Mesothelial cell of epicardium (in vitro differentiated cells): ENCODE data around the gene HELB. TPM values are rescaled to one million over a fixed set of nuclear protein-coding genes. Genes with fewer than 3 reads are reported as not detected.
"Not testable (repeated sequence)": the region's sequence is repeated elsewhere in the genome, so short reads cannot be mapped to it uniquely, and the experiment has no call there.

ENCODE experiments used
- DNase-seq, 2 experiments: peaks; one replicate each; pipeline ENCODE4 v3.0.0; 2021; ENCODE audit warnings: low spot score in 2 of 2; ENCODE audit not compliant: unreplicated experiment in 2 of 2
- H3K27ac Mint-ChIP-seq: 2 replicates; pipeline ENCODE4 v1.8.0; 2021; ENCODE audit warnings: mixed read lengths
- H3K27me3 Mint-ChIP-seq: 2 replicates; pipeline ENCODE4 v1.8.0; 2021; ENCODE audit warnings: low read depth, mixed read lengths
- H3K36me3 Mint-ChIP-seq: 2 replicates; pipeline ENCODE4 v1.8.0; 2021; ENCODE audit warnings: mixed read lengths
- H3K4me1 Mint-ChIP-seq: 2 replicates; pipeline ENCODE4 v1.8.0; 2021; ENCODE audit warnings: mixed read lengths
- H3K4me3 Mint-ChIP-seq: 2 replicates; pipeline ENCODE4 v1.8.0; 2021; ENCODE audit warnings: mild to moderate bottlenecking, moderate library complexity, mixed read lengths
- H3K9me3 Mint-ChIP-seq: 2 replicates; pipeline ENCODE4 v1.8.0; 2021; ENCODE audit warnings: mixed read lengths
- total RNA-seq: library from RNA; stranded (reverse); gene quantifications from 3 replicates; pipeline ENCODE4 v1.2.1, GENCODE V29; 2021
- TF ChIP-seq, protein P1 (sequence below): fragments of 200-600 bp; sonication (generic); IDR thresholded peaks from one replicate; pipeline ENCODE4 v1.5.0; 2021; ENCODE audit warnings: antibody characterized with exemption; ENCODE audit not compliant: unreplicated experiment

Gene HELB
- total RNA-seq, 1 donor from 2014 or later = 12.3 TPM

DNA sequence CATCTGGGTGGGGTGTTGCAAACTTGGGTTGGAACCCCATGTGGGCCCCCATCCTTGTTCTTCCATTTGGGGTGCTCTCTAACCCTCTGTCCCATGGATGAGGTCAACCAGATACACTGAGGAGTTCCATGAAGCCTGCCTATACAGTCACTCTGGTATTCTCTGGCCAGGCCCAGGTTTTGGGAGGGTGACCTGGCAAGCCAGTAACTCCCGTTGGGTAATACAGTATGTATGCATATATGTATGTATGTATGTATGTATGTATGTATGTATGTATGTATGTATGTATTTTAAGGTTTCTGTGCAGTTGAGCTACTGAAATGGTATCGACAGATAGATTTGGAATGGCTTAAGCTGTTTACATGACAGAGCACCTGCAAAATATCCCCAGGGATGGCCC is 12.8 kb upstream of the HELB start:
- TF ChIP-seq, protein P1, sequence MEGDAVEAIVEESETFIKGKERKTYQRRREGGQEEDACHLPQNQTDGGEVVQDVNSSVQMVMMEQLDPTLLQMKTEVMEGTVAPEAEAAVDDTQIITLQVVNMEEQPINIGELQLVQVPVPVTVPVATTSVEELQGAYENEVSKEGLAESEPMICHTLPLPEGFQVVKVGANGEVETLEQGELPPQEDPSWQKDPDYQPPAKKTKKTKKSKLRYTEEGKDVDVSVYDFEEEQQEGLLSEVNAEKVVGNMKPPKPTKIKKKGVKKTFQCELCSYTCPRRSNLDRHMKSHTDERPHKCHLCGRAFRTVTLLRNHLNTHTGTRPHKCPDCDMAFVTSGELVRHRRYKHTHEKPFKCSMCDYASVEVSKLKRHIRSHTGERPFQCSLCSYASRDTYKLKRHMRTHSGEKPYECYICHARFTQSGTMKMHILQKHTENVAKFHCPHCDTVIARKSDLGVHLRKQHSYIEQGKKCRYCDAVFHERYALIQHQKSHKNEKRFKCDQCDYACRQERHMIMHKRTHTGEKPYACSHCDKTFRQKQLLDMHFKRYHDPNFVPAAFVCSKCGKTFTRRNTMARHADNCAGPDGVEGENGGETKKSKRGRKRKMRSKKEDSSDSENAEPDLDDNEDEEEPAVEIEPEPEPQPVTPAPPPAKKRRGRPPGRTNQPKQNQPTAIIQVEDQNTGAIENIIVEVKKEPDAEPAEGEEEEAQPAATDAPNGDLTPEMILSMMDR = no peak
- H3K4me3 Mint-ChIP-seq = no peak overlapping the region
- H3K9me3 Mint-ChIP-seq = peaks cover 3% of the 10 kb centered on the region
- peaks cover 8% of the 10 kb centered on the region for H3K27me3 Mint-ChIP-seq
- no peak overlapping the region for H3K27ac Mint-ChIP-seq
- peaks cover 2% of the 10 kb centered on the region for H3K4me1 Mint-ChIP-seq
- no peaks in the 10 kb centered on the region for H3K36me3 Mint-ChIP-seq
- DNase-seq = no peak

DNA sequence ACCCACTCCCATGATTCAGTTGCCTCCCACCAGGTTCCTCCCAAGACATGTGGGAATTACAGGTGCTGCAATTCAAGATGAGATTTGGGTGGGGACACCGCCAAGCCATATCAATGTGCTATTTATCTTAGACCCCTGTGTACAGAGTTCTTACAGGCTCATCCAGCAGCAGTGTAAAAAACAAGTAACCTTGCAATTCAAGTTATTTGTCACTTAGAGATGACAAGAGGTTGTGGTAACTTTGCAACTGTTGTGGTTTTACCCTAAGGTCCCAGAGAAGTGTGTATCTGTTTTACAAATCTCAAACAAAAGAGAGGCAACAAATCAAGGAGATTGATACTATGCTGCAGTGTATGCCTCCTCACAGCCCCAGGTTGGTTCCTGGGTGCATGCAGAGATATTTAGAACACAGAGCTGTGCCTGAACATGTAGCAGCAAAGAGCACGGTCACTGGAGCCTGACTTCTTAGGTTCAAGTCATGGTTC is 11.5 kb upstream of the HELB start:
- no peak for DNase-seq
- Mint-ChIP-seq H3K27me3 (peaks cover 8% of the 10 kb centered on the region), H3K9me3 (peaks cover 3% of the 10 kb centered on the region), H3K27ac (no peak overlapping the region), H3K4me1 (peaks cover 2% of the 10 kb centered on the region), H3K4me3 (no peak overlapping the region), H3K36me3 (no peaks in the 10 kb centered on the region)
- TF ChIP-seq, protein P1 = no peak

DNA sequence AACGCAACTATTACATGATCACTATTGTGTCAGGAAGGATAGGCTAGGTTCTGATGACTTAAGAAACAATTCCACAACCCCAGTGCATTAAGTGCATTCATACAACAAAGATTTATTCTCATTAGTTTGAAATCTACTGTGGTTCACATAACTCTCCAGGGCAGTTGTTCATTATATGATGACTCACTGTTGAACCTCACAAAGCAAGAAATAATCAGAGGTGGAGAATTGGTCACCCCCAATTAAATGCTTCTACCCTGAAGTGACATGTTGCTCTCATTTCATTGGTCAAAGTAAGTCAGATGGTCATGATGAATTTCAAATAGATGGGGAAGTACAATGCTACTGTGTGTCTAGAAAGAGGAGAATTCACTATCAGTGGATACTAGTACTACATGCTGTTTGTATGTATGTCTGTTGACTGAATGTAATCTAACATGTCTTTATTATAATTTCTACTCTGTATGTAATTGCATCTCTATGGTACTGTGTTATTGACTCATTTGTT is 6.1 kb upstream of the HELB start:
- H3K36me3 Mint-ChIP-seq = no peaks in the 10 kb centered on the region

DNA sequence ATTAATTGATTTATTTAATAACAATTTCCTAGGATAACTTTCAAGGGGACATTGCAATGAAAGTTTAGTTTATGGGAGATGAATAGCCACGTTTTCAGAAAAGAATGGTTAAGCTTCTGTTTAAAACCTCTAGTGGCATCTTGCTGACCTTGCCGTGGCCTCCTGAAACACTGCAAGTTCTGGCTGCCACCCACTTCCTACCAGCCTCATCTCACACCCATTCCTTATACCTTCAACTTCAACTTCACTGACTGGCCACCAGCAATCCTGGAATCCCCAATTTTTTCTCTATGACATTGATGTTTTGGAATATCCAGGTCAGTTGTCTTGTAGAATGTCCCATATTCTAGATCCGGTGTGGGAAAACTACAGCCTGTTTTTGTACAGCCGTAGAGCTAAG is 5.2 kb upstream of the HELB start:
- H3K9me3 Mint-ChIP-seq = peaks cover 3% of the 10 kb centered on the region
- no peak overlapping the region for H3K27ac Mint-ChIP-seq
- no peaks in the 10 kb centered on the region for H3K4me1 Mint-ChIP-seq
- DNase-seq = no peak
- TF ChIP-seq, protein P1 = no peak
- H3K36me3 Mint-ChIP-seq = no peaks in the 10 kb centered on the region
- H3K27me3 Mint-ChIP-seq = peaks cover 44% of the 10 kb centered on the region
- no peak overlapping the region for H3K4me3 Mint-ChIP-seq

More for the DNA sequence above, 6.1 kb upstream of the HELB start:
- no peak for DNase-seq
- Mint-ChIP-seq H3K9me3 (peaks cover 3% of the 10 kb centered on the region), H3K27me3 (peaks cover 41% of the 10 kb centered on the region), H3K4me3 (no peak overlapping the region), H3K4me1 (no peaks in the 10 kb centered on the region), H3K27ac (no peak overlapping the region)
- TF ChIP-seq, protein P1 = no peak

DNA sequence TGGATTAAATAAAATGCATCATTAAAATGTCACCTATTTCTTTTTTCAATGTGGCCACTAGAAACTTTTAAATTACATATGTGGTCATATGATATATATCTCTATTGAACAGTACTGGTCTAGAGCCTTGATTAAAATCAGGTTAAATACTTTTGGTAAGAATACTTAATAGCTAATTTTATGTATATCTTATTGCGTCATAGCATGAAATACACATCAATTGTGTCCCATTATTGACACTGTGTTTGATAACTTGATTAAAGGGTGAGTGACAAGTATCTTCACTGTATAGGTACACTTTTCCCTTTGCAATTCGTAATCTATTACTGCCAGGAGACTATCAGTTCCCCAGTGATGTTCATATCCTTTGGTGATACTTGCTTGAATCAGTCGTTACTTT is 4.4 kb upstream of the HELB start:
- Mint-ChIP-seq H3K4me3 (no peak overlapping the region), H3K27ac (no peak overlapping the region), H3K27me3 (peaks cover 41% of the 10 kb centered on the region), H3K36me3 (no peaks in the 10 kb centered on the region), H3K4me1 (peaks cover 5% of the 10 kb centered on the region), H3K9me3 (peaks cover 3% of the 10 kb centered on the region)
- TF ChIP-seq, protein P1 = no peak
- DNase-seq = no peak

DNA sequence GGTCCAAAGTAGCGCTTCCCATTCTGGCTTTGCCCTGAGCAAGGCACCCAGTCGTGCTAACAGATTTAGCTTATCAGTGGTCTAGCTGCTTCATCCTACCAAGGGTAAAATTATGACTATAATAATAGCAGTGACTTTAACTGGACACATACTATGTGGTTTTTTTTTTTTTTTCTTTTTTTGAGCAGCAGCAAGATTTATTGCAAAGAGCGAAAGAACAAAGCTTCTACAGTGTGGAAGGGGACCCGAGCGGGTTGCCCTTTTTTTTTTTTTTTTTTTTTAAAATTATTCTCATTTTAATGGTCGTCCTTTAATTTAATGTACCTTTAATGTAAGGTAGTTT is 505 bp downstream of the HELB start:
- Mint-ChIP-seq H3K36me3 (peaks cover 6% of the 10 kb centered on the region), H3K27me3 (peaks cover 26% of the 10 kb centered on the region), H3K4me3 (peak overlapping the region; percentile 97), H3K27ac (peak overlapping the region; percentile 98), H3K9me3 (no peaks in the 10 kb centered on the region), H3K4me1 (peaks cover 27% of the 10 kb centered on the region)
- DNase-seq = no peak
- TF ChIP-seq, protein P1 = no peak

DNA sequence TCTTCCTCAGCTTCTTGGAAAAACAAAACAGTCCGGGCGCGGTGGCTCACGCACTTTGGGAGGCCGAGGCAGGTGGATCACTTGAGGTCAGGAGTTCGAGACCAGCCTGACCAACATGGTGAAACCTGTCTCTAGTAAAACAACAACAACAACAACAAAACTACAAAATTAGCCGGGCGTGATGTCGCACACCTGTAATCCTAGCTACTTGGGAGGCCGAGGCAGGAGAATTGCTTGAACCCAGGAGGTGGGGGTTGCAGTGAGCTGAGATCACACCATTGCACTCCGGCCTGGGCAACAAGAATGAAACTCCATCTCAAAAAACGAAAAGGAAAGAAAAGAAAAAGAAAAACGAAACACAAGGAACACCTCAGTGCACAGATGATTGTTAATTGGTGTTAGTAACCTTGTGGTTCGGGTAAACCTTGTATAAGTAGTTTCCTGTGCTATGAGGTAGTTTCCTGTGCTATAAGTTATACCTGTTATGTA is 1.1 kb downstream of the HELB start:
- H3K9me3 Mint-ChIP-seq, DNase-seq, H3K36me3 Mint-ChIP-seq: not testable (repeated sequence)
- Mint-ChIP-seq H3K4me1 (peaks cover 27% of the 10 kb centered on the region), H3K27me3 (peaks cover 24% of the 10 kb centered on the region), H3K4me3 (peak overlapping the region; percentile 97), H3K27ac (peak overlapping the region; percentile 66)
